B cell (primary cell): ENCODE data around the gene TEDC2. TPM values are rescaled to one million over a fixed set of nuclear protein-coding genes. Genes with fewer than 3 reads are reported as not detected.

ENCODE experiments used
- ATAC-seq: fragments of 200-7000 bp; cut with Tn5 transposase; one replicate; pipeline ENCODE4 v1.10.0; 2021; ENCODE audit warnings: low read depth, mild to moderate bottlenecking, moderate number of reproducible peaks, moderate library complexity
- CTCF ChIA-PET: fragments of 350-600 bp; sonication (Branson Sonifier 250); formaldehyde crosslinking; loops from one replicate; lab custom pipeline; 2021; ENCODE audit warnings: antibody characterized with exemption, inconsistent platforms; lab: Charles Lee
- POLR2A ChIA-PET: fragments of 350-600 bp; sonication (Branson Sonifier 250); formaldehyde crosslinking; loops from one replicate; lab custom pipeline; 2021; ENCODE audit warnings: antibody characterized with exemption; lab: Charles Lee
- DNase-seq: peaks from one replicate; pipeline ENCODE4 v3.0.0; 2013
- H2AFZ ChIP-seq: 2 replicates; pipeline ENCODE4 v1.6.1; 2012; ENCODE audit warnings: mild to moderate bottlenecking, low read depth, low read length; ENCODE audit not compliant: insufficient read depth, poor library complexity, severe bottlenecking
- H3K27ac ChIP-seq, 2 donors: 1 replicate in 1 of 2; 2 replicates in 1 of 2; pipeline ENCODE4 v1.5.1; 2012 to 2013; ENCODE audit warnings: low read length in 2 of 2, mild to moderate bottlenecking in 2 of 2, moderate library complexity in 1 of 2
- H3K27me3 ChIP-seq, 4 experiments: fragments of 200-600 bp in 1 of 4; sonication (generic) in 1 of 4; replicated peaks in 1 of 4; 1 replicate in 2 of 4; 2 replicates in 2 of 4; pipeline versions ENCODE4 v1.6.1 to v1.7.0; 2013 to 2016; ENCODE audit warnings: low read length in 3 of 4, mild to moderate bottlenecking in 2 of 4, mixed read lengths in 1 of 4, moderate library complexity in 1 of 4; ENCODE audit not compliant: insufficient read depth in 4 of 4, control insufficient read depth in 3 of 4; ENCODE audit errors: control extremely low read depth in 1 of 4
- H3K36me3 ChIP-seq, 2 experiments: replicated peaks in 1 of 2; 1 replicate in 1 of 2; 2 replicates in 1 of 2; pipeline versions ENCODE4 v1.6.1 to v1.7.1; 2013; ENCODE audit warnings: low read length in 1 of 2; ENCODE audit not compliant: insufficient read depth in 2 of 2, control insufficient read depth in 1 of 2; ENCODE audit errors: control extremely low read depth in 1 of 2, extremely low read depth in 1 of 2
- H3K4me1 ChIP-seq, 2 donors: fragments of 200-600 bp in 1 of 2; sonication (generic) in 1 of 2; 1 replicate in 1 of 2; 2 replicates in 1 of 2; pipeline versions ENCODE4 v1.5.1 to v1.6.1; 2013 to 2017; ENCODE audit warnings: low read length in 2 of 2; ENCODE audit not compliant: control insufficient read depth in 2 of 2, insufficient read depth in 2 of 2
- H3K4me2 ChIP-seq: replicated peaks from 2 replicates; pipeline ENCODE3; 2012; ENCODE audit warnings: mild to moderate bottlenecking, low read depth, low read length; ENCODE audit not compliant: poor library complexity, severe bottlenecking
- H3K4me3 ChIP-seq, 5 experiments: fragments of 200-600 bp in 1 of 5; sonication (generic) in 1 of 5; 1 replicate in 3 of 5; 2 replicates in 2 of 5; pipeline versions ENCODE4 v1.5.1 to v1.7.0; 2011 to 2016; ENCODE audit warnings: low read length in 4 of 5, mild to moderate bottlenecking in 4 of 5, low read depth in 2 of 5, control low read depth in 1 of 5, moderate library complexity in 1 of 5; ENCODE audit not compliant: insufficient read depth in 1 of 5; ENCODE audit errors: control extremely low read depth in 1 of 5, extremely low read depth in 1 of 5
- H3K79me2 ChIP-seq: fragments of 200-600 bp; sonication (generic); one replicate; pipeline ENCODE4 v1.6.0; 2016; ENCODE audit warnings: low read length; ENCODE audit not compliant: control insufficient read depth, insufficient read depth
- H3K9ac ChIP-seq: fragments of 200-600 bp; sonication (generic); 2 replicates; pipeline ENCODE4 v1.6.1; 2017; ENCODE audit warnings: mild to moderate bottlenecking, low read length, moderate library complexity
- H3K9me3 ChIP-seq, 3 donors: one replicate each; pipeline versions ENCODE4 v1.6.1 to v1.7.1; 2013; ENCODE audit warnings: low read length in 2 of 3; ENCODE audit not compliant: control insufficient read depth in 2 of 3, insufficient read depth in 1 of 3; ENCODE audit errors: control extremely low read depth in 1 of 3
- H4K20me1 ChIP-seq: 2 replicates; pipeline ENCODE4 v1.6.0; 2012; ENCODE audit warnings: mild to moderate bottlenecking, low read length; ENCODE audit not compliant: insufficient read depth, control insufficient read depth, poor library complexity, severe bottlenecking
- H3K27ac Mint-ChIP-seq: one replicate; pipeline ENCODE4 v1.8.0; 2021; ENCODE audit warnings: mixed read lengths
- H3K27me3 Mint-ChIP-seq: one replicate; pipeline ENCODE4 v1.8.0; 2021; ENCODE audit warnings: mixed read lengths
- H3K4me1 Mint-ChIP-seq: one replicate; pipeline ENCODE4 v1.8.0; 2021; ENCODE audit warnings: mixed read lengths
- H3K4me3 Mint-ChIP-seq: one replicate; pipeline ENCODE4 v1.8.0; 2021; ENCODE audit warnings: mixed read lengths
- H3K9me3 Mint-ChIP-seq: one replicate; pipeline ENCODE4 v1.8.0; 2022; ENCODE audit warnings: mixed read lengths; ENCODE audit not compliant: insufficient read depth
- EZH2 ChIP-seq: IDR thresholded peaks from 2 replicates; pipeline ENCODE4 v1.6.1; 2012; ENCODE audit warnings: borderline replicate concordance, low read depth, mild to moderate bottlenecking, moderate library complexity, low read length; ENCODE audit not compliant: insufficient read depth, poor library complexity, severe bottlenecking
- WGBS: methylation state at CpG from one replicate; pipeline ENCODE4 v1.1.5; 2013; ENCODE audit warnings: missing lambda C conversion rate; ENCODE audit not compliant: insufficient coverage; 5-methylcytosine and 5-hydroxymethylcytosine counted together
- intact Hi-C: fragments of 100-400 bp; cut with micrococcal nuclease; formaldehyde crosslinking; loops from one replicate; pipeline ENCODE4 v1.10.0; 2022
- polyA plus RNA-seq: library from polyadenylated mRNA; depleted of rRNA; stranded (reverse); fragments of >200 nt; gene quantifications from 2 replicates; pipeline ENCODE4 v1.2.3, GENCODE V29; 2012
- total RNA-seq, 2 donors: library from RNA; stranded (reverse); fragments of 120-200 nt in 1 of 2; gene quantifications; 1 replicate in 1 of 2; 2 replicates in 1 of 2; pipeline versions ENCODE4 v1.2.3 to v1.2.4, GENCODE V29; 2013 to 2022
- TF ChIP-seq, protein P1 (sequence below): fragments of 200-600 bp; IDR thresholded peaks from one replicate; pipeline ENCODE4 v1.8.0; 2022; ENCODE audit warnings: antibody characterized with exemption, mild to moderate bottlenecking

Gene TEDC2
- total and polyA plus RNA-seq, 2 donors (not counting 1 experiment from before 2014, with no cell fraction given) = 1.1 to 2.9 TPM

DNA sequence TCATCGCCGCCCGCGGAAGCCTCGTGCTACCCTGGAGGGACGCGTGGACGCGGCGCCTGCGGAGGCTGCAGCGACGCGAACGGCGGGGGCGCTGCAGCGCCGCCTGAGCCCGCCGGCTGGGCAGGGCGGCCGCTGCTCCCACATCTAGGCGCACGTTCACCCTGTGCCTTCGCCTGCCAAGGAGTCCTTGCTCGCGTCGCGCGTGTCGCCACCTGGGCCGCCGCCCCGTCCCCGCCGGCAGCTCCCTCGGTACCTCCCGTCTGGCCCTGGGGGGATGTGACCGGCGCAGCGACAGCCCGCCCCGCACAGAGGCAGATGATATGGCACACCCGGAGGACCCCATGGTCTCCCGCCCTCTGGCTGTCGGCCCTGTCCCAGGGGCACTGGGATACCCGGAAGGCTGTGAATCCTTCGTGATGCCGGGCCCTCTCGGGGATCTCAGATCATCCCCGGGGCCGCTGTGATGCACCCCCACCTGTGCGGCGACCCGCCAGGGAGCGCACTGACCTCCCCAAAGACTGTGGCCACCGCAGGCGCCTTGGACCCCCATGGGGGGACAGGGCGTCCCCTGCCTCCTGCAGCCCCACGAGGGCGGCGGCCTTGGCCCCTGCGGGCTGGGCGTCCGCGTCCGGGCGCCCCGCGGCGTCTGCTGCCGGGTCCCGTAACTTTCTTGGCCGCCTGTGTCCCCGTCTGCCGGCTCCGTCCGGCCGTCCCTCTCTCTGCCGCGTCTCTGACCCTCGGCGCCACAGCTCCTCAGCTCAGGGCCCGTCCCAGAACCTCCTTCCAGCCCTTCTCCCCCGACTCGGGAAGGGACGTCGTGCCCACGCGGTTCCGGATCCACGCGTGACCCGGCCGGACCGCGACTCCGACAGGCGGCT, 14.3 kb downstream of the TEDC2 start:
- peaks cover 18% of the 10 kb centered on the region for H3K27me3 Mint-ChIP-seq
- POLR2A ChIA-PET = interaction anchor here (0.6 to 1.0 kb wide), 4 partner anchors 11 to 304 kb away, joined by 3 to 6 read pairs (median 4); partner anchors contain the start of genes AMDHD2 and TEDC2
- ATAC-seq (peak; percentile 60), DNase-seq (peak; percentile 84)
- Histone ChIP-seq H3K9me3 (no peaks in the 10 kb centered on the region), H3K79me2 (peaks cover 39% of the 10 kb centered on the region), H3K4me1 (peaks cover 49 to 51% of the 10 kb centered on the region in 2 donors), H3K9ac (peak overlapping the region; percentile 73), H3K27ac (peak overlapping the region in 1 of 2 donors; percentile 62), H3K36me3 (no peaks in the 10 kb centered on the region), H3K4me2 (peak overlapping the region; percentile 100), H4K20me1 (peaks cover 46% of the 10 kb centered on the region), H3K4me3 (peak overlapping the region; percentile 26 to 77 (median 68)), H2AFZ (peak overlapping the region; percentile 89), H3K27me3 (peaks cover 0 to 37% (median 28%) of the 10 kb centered on the region in 4 experiments)
- peak overlapping the region; percentile 79 for H3K4me3 Mint-ChIP-seq
- intact Hi-C loops = loop anchor here (1.0 kb wide), 2 partner anchors 14 to 45 kb away; partner anchors contain the start of genes CCNF and TEDC2
- peaks cover 35% of the 10 kb centered on the region for H3K4me1 Mint-ChIP-seq
- CTCF ChIA-PET = interaction anchor here (0.7 to 3.2 kb wide), 5 partner anchors 13 to 595 kb away, joined by 3 to 13 read pairs (median 5); partner anchors contain the start of gene CCNF
- H3K9me3 Mint-ChIP-seq = no peaks in the 10 kb centered on the region
- TF ChIP-seq, protein P1, sequence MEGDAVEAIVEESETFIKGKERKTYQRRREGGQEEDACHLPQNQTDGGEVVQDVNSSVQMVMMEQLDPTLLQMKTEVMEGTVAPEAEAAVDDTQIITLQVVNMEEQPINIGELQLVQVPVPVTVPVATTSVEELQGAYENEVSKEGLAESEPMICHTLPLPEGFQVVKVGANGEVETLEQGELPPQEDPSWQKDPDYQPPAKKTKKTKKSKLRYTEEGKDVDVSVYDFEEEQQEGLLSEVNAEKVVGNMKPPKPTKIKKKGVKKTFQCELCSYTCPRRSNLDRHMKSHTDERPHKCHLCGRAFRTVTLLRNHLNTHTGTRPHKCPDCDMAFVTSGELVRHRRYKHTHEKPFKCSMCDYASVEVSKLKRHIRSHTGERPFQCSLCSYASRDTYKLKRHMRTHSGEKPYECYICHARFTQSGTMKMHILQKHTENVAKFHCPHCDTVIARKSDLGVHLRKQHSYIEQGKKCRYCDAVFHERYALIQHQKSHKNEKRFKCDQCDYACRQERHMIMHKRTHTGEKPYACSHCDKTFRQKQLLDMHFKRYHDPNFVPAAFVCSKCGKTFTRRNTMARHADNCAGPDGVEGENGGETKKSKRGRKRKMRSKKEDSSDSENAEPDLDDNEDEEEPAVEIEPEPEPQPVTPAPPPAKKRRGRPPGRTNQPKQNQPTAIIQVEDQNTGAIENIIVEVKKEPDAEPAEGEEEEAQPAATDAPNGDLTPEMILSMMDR = peak; percentile 42
- TF ChIP-seq EZH2 = no peak
- under 1% methylated on average over 100 of the region's 100 CpGs for WGBS
- no peak overlapping the region for H3K27ac Mint-ChIP-seq
